22Rv1 (cell line): ENCODE data around the gene DNAJC5G.

Source experiments
- H3K27ac ChIP-seq: fragments of 450-650 bp; 2 replicates; pipeline ENCODE4 v1.5.1; 2017
- ZFX ChIP-seq: fragments of 450-650 bp; IDR thresholded peaks from 2 replicates; pipeline ENCODE4 v1.6.1; 2017; ENCODE audit warnings: antibody characterized with exemption, borderline replicate concordance
- TF ChIP-seq, protein P1 (sequence below): fragments of 450-650 bp; IDR thresholded peaks from 2 replicates; pipeline ENCODE4 v1.5.1; 2017; ENCODE audit warnings: mild to moderate bottlenecking

Gene DNAJC5G

DNA sequence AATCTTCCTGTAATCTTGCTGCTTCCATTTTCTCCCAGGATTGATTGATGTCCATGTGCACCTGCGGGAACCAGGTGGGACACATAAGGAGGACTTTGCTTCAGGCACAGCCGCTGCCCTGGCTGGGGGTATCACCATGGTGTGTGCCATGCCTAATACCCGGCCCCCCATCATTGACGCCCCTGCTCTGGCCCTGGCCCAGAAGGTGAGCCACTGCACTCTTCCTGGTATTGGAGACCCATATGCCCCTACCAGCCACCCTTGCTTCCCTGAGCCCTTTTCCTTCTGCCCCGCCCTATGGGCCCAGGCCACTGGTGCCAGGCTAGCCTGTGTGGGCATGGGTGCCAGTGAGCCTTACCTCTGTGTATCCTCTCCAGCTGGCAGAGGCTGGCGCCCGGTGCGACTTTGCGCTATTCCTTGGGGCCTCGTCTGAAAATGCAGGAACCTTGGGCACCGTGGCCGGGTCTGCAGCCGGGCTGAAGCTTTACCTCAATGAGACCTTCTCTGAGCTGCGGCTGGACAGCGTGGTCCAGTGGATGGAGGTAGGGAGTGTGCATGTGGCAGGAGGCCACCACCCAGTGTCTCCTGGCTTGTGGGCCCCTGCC, 37.8 kb upstream of the DNAJC5G start:
- no peak for TF ChIP-seq ZFX
- TF ChIP-seq, protein P1, sequence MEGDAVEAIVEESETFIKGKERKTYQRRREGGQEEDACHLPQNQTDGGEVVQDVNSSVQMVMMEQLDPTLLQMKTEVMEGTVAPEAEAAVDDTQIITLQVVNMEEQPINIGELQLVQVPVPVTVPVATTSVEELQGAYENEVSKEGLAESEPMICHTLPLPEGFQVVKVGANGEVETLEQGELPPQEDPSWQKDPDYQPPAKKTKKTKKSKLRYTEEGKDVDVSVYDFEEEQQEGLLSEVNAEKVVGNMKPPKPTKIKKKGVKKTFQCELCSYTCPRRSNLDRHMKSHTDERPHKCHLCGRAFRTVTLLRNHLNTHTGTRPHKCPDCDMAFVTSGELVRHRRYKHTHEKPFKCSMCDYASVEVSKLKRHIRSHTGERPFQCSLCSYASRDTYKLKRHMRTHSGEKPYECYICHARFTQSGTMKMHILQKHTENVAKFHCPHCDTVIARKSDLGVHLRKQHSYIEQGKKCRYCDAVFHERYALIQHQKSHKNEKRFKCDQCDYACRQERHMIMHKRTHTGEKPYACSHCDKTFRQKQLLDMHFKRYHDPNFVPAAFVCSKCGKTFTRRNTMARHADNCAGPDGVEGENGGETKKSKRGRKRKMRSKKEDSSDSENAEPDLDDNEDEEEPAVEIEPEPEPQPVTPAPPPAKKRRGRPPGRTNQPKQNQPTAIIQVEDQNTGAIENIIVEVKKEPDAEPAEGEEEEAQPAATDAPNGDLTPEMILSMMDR = no peak

DNA sequence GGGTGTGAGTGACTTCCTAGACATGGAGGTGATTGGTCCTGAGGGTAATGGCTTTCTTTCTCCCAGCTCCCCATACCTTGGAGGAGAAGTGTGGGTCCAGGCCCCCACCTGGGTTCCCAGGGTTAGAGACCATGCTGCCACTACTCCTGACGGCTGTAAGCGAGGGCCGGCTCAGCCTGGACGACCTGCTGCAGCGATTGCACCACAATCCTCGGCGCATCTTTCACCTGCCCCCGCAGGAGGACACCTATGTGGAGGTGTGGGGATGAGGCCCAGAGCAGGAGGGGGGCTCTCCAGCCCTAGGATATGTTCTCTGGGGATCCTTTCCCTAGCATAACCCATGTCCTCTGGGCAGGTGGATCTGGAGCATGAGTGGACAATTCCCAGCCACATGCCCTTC, 36.3 kb upstream of the DNAJC5G start:
- no peak for TF ChIP-seq ZFX
- TF ChIP-seq, protein P1 = no peak
- no peak overlapping the region for H3K27ac ChIP-seq

More for the DNA sequence above, 37.8 kb upstream of the DNAJC5G start:
- no peak overlapping the region for H3K27ac ChIP-seq

DNA sequence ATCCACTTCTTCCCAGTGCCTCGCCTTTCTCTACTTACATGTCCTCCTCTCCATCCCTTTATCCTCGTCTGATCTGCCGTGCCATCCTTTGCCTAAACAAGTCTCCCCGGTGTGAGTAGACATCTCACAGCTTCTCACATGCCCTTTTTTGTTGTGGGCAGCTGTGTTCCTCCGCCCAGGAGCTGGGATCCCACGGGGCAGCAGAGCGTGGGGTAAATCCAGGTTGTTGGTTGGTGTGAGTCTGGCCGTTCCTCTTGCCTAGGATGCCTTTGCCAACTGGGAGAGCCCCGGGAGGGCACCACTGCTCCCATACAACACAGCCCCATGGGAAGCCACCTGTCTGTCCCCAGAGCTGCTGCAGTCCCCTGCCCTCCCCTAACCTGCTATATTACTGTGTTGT, 34.8 kb upstream of the DNAJC5G start:
- TF ChIP-seq ZFX = no peak
- TF ChIP-seq, protein P1 = no peak
- H3K27ac ChIP-seq = no peak overlapping the region

DNA sequence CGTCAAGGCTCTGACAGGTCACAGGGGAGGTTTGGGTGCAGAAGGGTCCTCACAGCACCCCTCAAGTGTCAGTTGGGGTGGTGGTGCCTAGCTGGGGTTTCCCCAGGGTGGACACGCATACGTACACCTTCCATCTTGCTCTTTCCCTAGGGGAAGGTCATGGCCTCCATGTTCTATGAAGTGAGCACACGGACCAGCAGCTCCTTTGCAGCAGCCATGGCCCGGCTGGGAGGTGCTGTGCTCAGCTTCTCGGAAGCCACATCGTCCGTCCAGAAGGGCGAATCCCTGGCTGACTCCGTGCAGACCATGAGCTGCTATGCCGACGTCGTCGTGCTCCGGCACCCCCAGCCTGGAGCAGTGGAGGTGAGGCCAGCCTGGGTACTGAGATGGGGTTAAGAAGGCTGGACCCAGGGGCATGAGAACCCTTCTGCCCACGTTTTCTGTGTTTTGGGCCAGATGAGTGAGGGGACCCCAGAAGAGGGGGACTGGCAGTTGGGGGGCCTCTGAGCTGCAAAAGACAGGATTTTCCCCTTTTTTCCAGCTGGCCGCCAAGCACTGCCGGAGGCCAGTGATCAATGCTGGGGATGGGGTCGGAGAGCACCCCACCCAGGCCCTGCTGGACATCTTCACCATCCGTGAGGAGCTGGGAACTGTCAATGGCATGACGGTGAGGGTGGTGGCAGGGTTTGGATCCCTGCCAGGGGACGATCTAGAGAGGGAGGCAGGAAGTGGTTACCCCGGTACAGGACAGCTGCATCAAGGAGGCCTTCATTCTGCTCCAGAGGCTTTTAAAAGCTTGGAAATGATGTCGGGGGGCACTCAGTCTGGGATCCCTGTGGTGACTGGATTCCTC, 33.2 kb upstream of the DNAJC5G start:
- TF ChIP-seq, protein P1 = no peak
- TF ChIP-seq ZFX = no peak

DNA sequence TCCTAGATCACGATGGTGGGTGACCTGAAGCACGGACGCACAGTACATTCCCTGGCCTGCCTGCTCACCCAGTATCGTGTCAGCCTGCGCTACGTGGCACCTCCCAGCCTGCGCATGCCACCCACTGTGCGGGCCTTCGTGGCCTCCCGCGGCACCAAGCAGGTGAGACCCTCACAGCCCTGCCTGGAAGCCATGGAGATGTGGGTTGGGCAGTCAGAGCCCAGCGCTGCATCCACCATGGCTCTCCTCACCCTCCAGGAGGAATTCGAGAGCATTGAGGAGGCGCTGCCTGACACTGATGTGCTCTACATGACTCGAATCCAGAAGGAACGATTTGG, 32.6 kb upstream of the DNAJC5G start:
- TF ChIP-seq, protein P1 = no peak
- TF ChIP-seq ZFX = no peak
- H3K27ac ChIP-seq = no peak overlapping the region

More for the DNA sequence above, 33.2 kb upstream of the DNAJC5G start:
- no peak overlapping the region for H3K27ac ChIP-seq

DNA sequence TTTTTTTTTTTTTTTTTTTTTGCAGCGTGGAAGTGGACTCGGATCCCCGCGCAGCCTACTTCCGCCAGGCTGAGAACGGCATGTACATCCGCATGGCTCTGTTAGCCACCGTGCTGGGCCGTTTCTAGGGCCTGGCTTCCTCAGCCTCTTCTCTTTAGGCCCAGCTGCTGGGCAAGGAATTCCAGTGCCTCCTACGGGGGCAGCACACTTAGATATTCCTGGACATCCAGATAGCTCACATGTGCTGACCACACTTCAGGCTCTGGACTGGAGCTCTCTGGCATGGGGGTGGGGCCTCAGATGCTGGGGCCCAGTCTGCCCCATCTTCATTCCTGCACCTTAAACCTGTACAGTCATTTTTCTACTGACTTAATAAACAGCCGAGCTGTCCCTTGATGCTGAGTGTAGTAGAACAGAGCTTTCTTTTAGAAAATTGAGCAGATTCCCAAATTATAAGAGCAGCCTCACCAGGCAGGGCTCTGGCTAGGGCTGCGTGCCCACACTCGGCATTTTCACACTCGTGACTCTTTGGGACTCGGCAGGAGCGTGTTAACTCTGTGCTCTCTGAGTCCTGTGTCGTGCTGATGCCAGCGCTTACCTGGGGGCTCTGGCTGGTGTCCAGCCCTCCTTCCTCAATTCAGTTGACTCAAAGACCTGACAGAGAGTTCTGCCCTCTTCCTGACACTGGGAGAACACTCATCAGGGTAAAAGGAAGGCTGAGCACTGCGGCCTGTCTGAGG, 31.7 kb upstream of the DNAJC5G start:
- no peak overlapping the region for H3K27ac ChIP-seq
- TF ChIP-seq, protein P1 = no peak
- no peak for TF ChIP-seq ZFX

DNA sequence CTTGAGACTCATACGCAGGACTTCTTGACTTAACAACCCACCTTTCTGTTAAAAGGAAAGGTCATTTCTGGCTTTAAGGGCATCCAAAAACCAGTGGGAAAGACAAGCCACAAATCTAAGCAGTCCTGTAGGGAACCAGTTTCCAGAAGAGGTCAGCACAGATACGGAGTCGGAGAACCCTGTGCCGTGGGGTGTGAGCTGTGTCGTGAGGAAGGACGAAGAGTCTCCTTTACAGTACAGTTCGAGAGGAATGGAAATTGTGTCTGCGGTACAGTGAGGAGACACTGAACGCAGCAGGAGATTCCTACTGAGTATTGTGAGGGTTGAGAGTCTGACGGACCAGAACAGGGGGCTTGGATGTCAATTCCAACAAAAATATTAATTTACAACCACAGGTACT, 30.1 kb upstream of the DNAJC5G start:
- H3K27ac ChIP-seq = no peak overlapping the region
- TF ChIP-seq, protein P1 = no peak
- TF ChIP-seq ZFX = no peak
